Epidermal melanocyte (primary cell): ENCODE measurements around the gene SKIL.

Source experiments
- DNase-seq: peaks from one replicate; pipeline ENCODE4 v3.0.0; 2011; ENCODE audit warnings: low spot score; ENCODE audit not compliant: insufficient read length

SKIL gene

DNA sequence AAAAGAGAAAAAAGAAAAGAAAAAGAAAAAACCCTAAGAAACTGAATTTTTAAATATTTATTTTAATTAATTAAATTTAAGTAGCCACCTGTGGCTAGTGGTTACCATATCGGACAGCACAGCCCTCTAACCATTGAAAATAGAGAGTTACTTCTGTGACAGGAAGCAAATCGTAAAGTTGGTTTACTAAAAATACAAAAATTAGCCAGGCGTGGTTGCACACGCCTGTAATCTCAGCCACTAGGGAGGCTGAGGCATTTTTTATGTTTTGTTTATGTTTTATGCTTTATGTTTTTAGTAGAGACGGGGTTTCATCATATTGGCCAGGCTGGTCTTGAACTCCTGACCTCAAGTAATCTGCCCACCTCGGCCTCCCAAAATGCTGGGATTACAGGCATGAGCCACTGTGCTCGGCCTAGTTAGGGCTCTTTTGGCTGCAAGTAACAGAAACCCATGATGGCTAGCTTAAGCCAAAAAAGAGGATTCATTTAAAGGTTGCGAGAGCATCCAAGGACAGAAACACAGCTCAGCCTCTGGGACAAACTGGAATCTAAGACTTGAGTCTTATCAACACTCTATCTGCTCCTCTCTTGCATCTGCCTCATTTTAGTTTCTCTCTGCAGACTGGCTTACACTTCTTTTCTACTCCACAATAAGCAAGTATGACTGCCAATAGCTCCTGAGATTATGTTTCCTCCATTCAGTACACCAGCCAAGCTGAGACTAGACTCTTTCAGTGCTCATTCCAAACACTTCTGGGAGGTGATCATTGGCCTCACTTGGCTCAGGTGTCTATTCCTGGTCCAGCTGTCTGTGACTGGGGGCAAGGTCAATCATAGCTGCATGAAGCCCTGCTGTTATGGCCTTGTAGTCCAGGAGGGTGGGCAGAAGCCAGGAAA is 6.8 kb upstream of the SKIL start:
- DNase-seq, result no peak

GRCh38 chr3:170352936-170353335 is 4.6 kb upstream of the SKIL start:
- DNase-seq, result no peak

- no peak for DNase-seq
Measured at GRCh38 chr3:170353485-170353884, 4.0 kb upstream of the SKIL start.

DNA sequence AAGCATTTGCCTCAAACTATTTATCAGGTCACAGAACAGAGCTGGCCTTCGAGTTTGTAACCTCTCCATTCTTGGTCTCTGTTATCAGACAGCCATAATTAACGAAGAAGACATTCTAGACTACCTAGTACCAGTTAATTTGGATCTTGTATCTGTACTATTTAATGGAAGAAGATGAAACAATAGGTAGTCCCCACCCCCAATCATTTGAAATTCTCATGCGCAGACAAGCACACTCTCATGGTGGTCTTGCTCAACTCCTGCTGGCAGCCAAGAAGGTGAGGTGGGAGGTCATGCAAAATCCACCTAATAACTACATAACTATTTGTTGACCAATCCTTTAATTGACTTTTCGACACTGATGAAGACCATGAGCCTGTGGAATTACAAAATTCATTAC is 2.8 kb upstream of the SKIL start:
- DNase-seq, result no peak

GRCh38 chr3:170355738-170356595 is 1.5 kb upstream of the SKIL start:
- DNase-seq, result no peak

DNA sequence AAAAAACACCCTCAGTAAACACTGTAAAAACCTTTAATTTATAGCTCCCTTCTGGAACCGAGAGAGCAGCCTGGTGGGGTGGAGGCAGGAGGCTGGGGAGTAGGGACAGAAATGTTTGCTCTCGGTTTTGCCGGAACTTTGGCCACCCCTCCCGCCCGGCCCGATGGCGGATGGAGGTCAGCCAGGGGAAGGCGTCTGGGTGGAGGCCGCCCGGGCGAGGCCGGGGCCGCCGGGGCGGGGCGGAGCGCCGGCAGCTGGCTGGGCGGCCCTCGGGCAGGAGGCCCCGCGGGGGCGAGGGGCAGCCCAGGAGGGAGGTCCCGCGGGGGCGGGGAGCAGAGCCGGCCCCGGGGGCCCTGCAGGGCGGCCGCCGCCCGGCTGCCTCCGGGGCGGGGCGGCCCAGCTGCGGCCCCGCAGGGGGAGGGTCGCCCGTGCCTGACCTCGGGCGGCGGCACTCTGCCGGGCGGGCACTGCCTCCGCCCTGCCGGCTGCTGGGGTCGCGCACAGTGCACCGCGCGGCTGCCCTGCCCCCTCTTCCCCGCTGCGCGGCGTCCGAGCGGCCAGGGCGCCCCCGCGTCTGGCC is 829 bp upstream of the SKIL start:
- DNase-seq, result no peak

DNA sequence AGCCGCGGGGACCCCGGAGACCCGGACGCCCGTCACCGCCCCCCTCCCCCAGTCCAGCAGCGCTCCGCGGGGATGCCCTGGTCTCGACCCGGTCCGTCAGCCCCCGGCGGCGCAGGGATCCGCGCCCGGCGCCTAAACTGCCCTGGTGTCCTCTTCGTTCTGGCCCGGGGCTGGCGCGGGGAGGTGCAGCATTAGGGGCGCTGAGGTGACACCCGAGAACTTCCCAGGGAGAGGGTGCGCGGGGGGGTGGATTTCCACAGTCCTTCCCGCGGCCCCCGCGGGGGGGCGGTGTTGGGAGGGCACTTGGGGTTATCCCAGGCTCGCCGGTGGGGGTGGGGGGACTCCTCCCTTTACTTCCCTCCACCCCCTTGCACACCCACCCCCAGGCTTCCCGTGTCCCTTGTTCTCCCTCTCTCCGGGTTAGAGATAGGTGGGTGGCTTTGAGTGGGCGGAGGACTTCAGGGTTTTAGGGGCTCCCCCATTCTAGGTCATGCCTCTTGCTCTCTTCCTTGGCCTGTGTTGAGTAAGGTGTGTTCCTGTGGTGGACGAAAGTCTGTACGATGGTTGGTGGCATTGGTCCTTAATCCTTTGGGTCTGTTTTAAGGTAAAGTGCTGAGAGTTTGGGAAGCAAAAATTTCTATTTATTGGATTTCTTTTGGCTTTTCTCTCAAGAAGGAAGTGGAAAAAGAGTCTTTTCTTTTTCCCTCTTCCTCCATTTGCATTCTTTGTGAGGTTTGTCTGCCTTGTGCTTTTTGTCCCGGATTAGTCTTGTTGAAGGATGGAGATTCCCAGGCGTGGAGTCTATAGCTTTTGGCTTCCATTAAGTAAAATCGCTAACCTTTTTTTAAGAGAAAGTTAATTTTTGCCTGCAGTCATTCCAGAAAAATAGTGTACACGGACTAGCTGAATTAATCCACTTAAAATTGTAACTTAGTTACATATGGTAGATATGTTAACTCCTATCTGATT is 811 bp downstream of the SKIL start:
- no peak for DNase-seq

DNA sequence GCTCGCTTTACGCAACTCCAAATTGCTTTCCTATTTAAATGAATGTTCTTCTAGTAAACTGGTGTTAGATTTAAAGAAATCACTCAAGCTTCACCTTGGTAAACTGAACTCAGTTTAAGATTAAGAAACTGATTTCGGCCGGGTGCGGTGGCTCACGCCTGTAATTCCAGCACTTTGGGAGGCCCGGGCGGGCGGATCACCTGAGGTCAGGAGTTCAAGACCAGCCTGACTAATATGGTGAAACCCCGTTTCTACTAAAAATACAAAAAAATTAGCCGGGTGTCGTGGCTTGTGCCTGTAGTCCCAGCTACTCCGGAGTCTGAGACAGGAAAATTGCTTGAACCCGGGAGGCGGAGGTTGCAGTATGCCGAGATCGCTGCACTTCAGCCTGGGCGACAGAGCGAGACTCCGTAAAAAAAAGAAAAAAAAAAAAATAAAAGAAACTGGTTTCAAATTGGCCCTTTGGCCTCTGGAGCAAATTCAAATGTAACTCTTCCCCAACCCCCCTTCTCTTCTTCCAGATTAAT is 1.7 kb downstream of the SKIL start:
- no peak for DNase-seq

GRCh38 chr3:170360466-170360865 is 3.0 kb downstream of the SKIL start:
- DNase-seq, result no peak

DNA sequence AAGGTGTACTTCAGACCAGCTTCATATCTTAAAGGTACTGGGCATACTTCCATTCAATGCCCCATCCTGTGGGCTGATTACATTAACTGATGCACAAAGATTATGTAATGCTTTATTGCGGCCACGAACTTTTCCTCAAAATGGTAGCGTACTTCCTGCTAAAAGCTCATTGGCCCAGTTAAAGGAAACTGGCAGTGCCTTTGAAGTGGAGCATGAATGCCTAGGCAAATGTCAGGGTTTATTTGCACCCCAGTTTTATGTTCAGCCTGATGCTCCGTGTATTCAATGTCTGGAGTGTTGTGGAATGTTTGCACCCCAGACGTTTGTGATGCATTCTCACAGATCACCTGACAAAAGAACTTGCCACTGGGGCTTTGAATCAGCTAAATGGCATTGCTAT is 3.4 kb downstream of the SKIL start:
- no peak for DNase-seq

DNA sequence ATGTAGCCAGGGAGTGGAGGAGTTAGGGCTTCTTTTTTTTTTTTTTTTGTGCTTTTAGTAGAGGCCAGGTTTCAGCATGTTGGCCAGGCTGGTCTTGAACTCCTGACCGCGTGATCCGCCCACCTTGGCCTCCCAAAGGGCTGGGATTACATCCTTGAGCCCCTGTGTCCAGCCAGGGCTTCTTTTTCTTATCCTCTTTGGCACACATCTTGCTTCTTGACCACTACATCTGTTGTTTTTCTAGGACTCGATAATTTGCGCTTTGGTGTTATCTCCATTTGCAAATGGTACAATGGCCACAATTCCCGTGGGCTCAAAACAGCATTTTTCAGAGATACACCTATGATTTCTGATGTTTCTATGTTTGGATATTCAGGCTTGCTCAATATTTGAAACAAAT is 4.2 kb downstream of the SKIL start:
- DNase-seq, result no peak

- DNase-seq, result no peak
Measured at GRCh38 chr3:170363471-170363994, 6.0 kb downstream of the SKIL start.

DNA sequence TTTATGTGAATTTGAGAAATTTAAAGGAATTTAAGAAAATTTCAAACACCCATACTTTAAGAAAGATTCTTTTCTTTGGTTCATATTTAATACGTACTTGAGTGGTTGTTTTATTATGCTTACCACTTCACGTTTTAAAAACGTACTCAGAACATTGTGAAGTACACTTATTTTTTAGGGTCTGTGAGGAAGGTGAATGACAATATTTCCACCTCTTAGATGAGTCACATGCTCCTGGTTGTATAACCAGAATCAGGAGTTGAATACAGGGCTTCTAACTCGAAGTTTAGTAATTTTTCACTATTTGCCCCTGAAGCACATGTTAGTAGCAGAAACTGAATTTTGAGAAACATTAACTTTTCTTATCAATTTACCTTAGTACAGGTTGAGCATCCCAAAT is 7.5 kb downstream of the SKIL start:
- DNase-seq, result no peak

DNA sequence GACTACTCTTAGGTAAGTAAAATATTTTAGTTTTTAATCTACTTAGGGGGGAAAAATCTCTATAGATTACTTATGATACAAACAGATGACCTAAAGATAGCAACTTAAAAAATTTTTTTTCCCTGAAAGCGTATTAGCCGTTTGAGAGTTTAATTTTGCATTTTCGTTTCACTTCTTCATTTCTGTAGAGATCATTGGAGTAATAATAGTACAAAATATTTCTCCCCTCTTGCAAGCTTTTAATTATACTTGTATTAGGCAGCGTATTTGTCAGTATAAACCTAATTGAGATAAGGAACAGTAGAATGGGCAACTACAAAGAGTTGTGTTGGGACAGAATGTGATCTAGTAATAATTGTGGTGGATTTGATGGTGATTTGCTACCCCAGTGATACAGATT is 10.3 kb downstream of the SKIL start:
- DNase-seq, result no peak

- no peak for DNase-seq
Measured at GRCh38 chr3:170368921-170369320, 11.4 kb downstream of the SKIL start.

- no peak for DNase-seq
Measured at GRCh38 chr3:170372190-170372879, 14.8 kb downstream of the SKIL start.

DNA sequence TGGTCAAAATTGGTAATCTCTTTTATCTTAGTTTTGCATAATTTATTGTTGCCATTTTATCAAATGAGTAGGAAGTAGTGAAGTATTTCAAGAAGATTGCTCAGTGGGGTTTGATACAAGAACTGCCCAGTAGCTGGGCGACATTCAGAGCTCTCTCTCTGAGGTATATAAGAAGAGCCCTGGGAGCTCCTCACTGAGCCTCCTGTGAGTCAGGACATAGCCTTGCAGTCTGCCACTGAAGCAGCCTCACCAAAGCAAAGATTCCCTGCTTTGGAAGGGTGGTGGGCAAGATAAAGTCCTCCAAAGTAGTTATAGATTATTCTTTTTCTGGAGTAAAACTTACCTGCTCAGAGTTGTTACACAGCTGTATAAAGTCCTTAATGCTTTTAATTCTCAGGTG is 26.1 kb downstream of the SKIL start:
- no peak for DNase-seq

DNA sequence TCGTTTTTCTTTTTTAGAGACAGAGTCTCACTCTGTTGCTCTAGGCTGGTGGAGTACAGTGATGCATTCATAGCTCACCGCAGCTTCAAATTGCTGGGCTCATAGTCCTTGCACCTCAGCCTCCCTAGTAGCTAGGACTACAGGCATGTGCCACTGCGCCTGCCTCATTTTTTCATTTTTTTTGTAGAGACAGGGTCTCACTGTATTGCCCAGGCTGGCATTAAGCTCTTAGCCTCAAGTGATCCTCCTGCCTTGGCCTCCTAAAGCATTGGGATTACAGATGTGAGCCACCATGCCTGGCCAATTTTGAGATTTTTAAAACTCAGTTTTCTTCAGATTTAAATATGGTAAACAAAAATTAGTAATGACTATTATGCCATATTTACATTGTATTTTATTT is 29.0 kb downstream of the SKIL start:
- no peak for DNase-seq

DNA sequence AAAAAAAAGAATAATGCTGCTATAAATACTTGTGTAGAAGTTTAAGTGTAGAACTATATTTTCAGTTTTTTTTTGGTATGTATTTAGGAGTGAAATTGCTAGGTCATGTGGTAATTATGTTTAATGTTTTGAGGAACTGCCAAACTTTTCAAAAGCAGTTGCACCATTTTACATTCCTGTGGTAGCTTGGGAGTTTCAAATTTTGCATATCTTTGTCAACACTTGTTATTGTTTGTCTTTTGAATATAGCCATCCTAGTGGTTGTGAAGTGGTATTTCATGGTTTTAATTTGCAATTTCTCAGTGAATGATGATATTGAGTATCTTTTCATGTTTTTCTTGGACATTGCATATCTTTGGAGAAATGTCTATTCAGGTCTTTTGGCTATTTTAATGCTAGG is 30.4 kb downstream of the SKIL start:
- no peak for DNase-seq

DNA sequence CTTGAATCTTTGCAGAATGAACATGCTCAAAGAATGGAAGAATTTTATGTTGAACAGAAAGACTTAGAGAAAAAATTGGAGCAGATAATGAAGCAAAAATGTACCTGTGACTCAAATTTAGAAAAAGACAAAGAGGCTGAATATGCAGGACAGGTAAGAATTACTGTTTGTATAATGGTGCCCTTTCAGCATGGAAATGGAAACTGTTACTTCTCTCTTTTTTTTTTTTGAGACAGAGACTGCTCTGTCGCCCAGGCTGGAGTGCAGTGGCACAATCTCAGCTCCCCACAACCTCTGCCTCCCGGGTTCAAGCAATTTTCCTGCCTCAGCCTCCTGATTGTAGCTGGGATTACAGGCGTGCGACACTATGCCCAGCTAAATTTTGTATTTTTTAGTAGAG is 33.6 kb downstream of the SKIL start:
- DNase-seq, result no peak
